ENCODE data around the gene GPC6.

DNA sequence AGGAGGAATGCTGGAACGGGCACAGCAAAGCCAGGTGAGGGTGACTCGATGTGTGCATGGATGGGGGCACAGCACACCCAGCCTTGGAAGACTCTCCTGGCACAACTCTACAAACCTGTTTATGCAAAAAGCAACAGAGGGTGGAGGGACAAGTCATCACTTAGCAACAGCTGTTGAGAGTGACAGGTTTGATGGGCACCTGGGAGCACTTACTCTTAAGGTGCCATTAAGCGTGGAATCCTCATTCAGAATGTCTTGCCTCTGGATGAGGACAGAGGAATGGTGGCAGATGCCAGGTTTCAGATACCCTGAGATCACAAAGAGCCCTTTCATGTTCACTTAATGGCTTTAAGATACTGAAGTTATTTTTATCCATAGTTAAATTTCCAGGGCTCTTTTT, 1155.9 kb downstream of the GPC6 start:
- TF ChIP-seq CEBPB (IDR thresholded peaks at IDR 0.05) (no peak), RAD21 (conservative IDR thresholded peaks at IDR 0.05 in 1 of 2, IDR thresholded peaks at IDR 0.05 in 1 of 2) (no peak), POLR2A (IDR thresholded peaks at IDR 0.05; ENCODE audit: low read length) (no peak), ZC3H11A (IDR thresholded peaks at IDR 0.05) (no peak), RFX5 (IDR thresholded peaks at IDR 0.05) (no peak), EP300 (IDR thresholded peaks at IDR 0.05) (no peak)
- TF ChIP-seq, protein P1, sequence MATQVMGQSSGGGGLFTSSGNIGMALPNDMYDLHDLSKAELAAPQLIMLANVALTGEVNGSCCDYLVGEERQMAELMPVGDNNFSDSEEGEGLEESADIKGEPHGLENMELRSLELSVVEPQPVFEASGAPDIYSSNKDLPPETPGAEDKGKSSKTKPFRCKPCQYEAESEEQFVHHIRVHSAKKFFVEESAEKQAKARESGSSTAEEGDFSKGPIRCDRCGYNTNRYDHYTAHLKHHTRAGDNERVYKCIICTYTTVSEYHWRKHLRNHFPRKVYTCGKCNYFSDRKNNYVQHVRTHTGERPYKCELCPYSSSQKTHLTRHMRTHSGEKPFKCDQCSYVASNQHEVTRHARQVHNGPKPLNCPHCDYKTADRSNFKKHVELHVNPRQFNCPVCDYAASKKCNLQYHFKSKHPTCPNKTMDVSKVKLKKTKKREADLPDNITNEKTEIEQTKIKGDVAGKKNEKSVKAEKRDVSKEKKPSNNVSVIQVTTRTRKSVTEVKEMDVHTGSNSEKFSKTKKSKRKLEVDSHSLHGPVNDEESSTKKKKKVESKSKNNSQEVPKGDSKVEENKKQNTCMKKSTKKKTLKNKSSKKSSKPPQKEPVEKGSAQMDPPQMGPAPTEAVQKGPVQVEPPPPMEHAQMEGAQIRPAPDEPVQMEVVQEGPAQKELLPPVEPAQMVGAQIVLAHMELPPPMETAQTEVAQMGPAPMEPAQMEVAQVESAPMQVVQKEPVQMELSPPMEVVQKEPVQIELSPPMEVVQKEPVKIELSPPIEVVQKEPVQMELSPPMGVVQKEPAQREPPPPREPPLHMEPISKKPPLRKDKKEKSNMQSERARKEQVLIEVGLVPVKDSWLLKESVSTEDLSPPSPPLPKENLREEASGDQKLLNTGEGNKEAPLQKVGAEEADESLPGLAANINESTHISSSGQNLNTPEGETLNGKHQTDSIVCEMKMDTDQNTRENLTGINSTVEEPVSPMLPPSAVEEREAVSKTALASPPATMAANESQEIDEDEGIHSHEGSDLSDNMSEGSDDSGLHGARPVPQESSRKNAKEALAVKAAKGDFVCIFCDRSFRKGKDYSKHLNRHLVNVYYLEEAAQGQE (IDR thresholded peaks at IDR 0.05) = no peak
- TF ChIP-seq, protein P2, sequence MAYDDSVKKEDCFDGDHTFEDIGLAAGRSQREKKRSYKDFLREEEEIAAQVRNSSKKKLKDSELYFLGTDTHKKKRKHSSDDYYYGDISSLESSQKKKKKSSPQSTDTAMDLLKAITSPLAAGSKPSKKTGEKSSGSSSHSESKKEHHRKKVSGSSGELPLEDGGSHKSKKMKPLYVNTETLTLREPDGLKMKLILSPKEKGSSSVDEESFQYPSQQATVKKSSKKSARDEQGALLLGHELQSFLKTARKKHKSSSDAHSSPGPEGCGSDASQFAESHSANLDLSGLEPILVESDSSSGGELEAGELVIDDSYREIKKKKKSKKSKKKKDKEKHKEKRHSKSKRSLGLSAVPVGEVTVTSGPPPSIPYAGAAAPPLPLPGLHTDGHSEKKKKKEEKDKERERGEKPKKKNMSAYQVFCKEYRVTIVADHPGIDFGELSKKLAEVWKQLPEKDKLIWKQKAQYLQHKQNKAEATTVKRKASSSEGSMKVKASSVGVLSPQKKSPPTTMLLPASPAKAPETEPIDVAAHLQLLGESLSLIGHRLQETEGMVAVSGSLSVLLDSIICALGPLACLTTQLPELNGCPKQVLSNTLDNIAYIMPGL (CRISPR knock-in tag; IDR thresholded peaks at IDR 0.05; ENCODE audit: borderline replicate concordance) = no peak
- TF ChIP-seq, protein P3, sequence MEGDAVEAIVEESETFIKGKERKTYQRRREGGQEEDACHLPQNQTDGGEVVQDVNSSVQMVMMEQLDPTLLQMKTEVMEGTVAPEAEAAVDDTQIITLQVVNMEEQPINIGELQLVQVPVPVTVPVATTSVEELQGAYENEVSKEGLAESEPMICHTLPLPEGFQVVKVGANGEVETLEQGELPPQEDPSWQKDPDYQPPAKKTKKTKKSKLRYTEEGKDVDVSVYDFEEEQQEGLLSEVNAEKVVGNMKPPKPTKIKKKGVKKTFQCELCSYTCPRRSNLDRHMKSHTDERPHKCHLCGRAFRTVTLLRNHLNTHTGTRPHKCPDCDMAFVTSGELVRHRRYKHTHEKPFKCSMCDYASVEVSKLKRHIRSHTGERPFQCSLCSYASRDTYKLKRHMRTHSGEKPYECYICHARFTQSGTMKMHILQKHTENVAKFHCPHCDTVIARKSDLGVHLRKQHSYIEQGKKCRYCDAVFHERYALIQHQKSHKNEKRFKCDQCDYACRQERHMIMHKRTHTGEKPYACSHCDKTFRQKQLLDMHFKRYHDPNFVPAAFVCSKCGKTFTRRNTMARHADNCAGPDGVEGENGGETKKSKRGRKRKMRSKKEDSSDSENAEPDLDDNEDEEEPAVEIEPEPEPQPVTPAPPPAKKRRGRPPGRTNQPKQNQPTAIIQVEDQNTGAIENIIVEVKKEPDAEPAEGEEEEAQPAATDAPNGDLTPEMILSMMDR (IDR thresholded peaks at IDR 0.05) = no peak

Measured in A549 (cell line).